Peyer's patch (tissue), 4 donors: ENCODE results near the gene CFAP53.

Experiments
- CTCF ChIP-seq, 6 experiments: fragments of 450-650 bp in 4 of 6; fragments of 200-600 bp in 2 of 6; sonication (generic) in 1 of 6; IDR thresholded peaks; one replicate each; pipeline ENCODE4 v1.5.1; 2017 to 2019; ENCODE audit warnings: antibody characterized with exemption in 6 of 6, mild to moderate bottlenecking in 3 of 6, moderate library complexity in 1 of 6
- POLR2A ChIP-seq, 2 donors: fragments of 450-650 bp; IDR thresholded peaks; one replicate each; pipeline ENCODE4 v1.5.1; 2017; ENCODE audit warnings: antibody characterized with exemption in 2 of 2, mild to moderate bottlenecking in 2 of 2, moderate library complexity in 2 of 2

- no peak for TF ChIP-seq CTCF (IDR thresholded peaks at IDR 0.05)
- TF ChIP-seq POLR2A (IDR thresholded peaks at IDR 0.05): no peak
Measured at GRCh38 chr18:50273203-50274043, 7.1 kb upstream of the CFAP53 start.
